IMR-90 (cell line): ENCODE results near the gene CHN1. TPM values are rescaled to one million over a fixed set of nuclear protein-coding genes. Genes with fewer than 3 reads are reported as not detected.

Experiments
- ATAC-seq: fragments of 200-7000 bp; cut with Tn5 transposase; 2 replicates; pipeline ENCODE4 v1.9.1; 2020; ENCODE audit warnings: low read depth, mild to moderate bottlenecking, moderate library complexity
- BruUV-seq: library from RNA; stranded (reverse); fragments of 400-500 nt; replicated peaks from 2 replicates; lab custom pipeline; 2021; lab: Mats Ljungman, UMichigan
- CTCF ChIA-PET: fragments of 300-600 bp; formaldehyde crosslinking; extraction: SDS; loops from one replicate; lab custom pipeline; 2021; ENCODE audit warnings: antibody characterized with exemption; lab: Yijun Ruan, JAX
- POLR2A ChIA-PET: fragments of 300-600 bp; sonication (Branson Sonifier 250); formaldehyde crosslinking; loops from one replicate; lab custom pipeline; 2022; ENCODE audit warnings: antibody characterized with exemption; ENCODE audit not compliant: unreplicated experiment; lab: Charles Lee
- DNase-seq: peaks from one replicate; pipeline ENCODE4 v3.0.0; 2013
- H2AFZ ChIP-seq: replicated peaks from 2 replicates; pipeline ENCODE3; 2013; ENCODE audit warnings: low read length, mild to moderate bottlenecking; ENCODE audit not compliant: poor library complexity
- H2AK5ac ChIP-seq: 2 replicates; pipeline ENCODE4 v1.6.1; 2013; ENCODE audit warnings: low read depth, low read length, inconsistent platforms
- H2AK9ac ChIP-seq: replicated peaks from 2 replicates; pipeline ENCODE3; 2013; ENCODE audit warnings: mild to moderate bottlenecking, low read depth, low read length, moderate library complexity; ENCODE audit not compliant: poor library complexity
- H2BK120ac ChIP-seq: 2 replicates; pipeline ENCODE4 v1.6.1; 2013; ENCODE audit warnings: low read depth, low read length, inconsistent platforms
- H2BK15ac ChIP-seq: 3 replicates; pipeline ENCODE4 v1.6.1; 2013; ENCODE audit warnings: low read depth, low read length, inconsistent platforms
- H2BK20ac ChIP-seq: 2 replicates; pipeline ENCODE4 v1.6.1; 2013; ENCODE audit warnings: low read depth, mild to moderate bottlenecking, inconsistent platforms, low read length, moderate library complexity
- H2BK5ac ChIP-seq: 2 replicates; pipeline ENCODE4 v1.6.1; 2013; ENCODE audit warnings: mild to moderate bottlenecking, low read depth, low read length, inconsistent platforms; ENCODE audit not compliant: poor library complexity, severe bottlenecking
- H3K14ac ChIP-seq: replicated peaks from 2 replicates; pipeline ENCODE4 v1.6.1; 2013; ENCODE audit warnings: low read depth, low read length, inconsistent platforms
- H3K18ac ChIP-seq: 2 replicates; pipeline ENCODE4 v1.6.1; 2013; ENCODE audit warnings: low read depth, low read length, control low read depth
- H3K23ac ChIP-seq: 2 replicates; pipeline ENCODE4 v1.6.1; 2013; ENCODE audit warnings: low read depth, low read length, inconsistent platforms
- H3K27ac ChIP-seq: 2 replicates; pipeline ENCODE4 v1.5.1; 2013; ENCODE audit warnings: mild to moderate bottlenecking, control low read depth, low read length; ENCODE audit not compliant: insufficient read depth
- H3K27me3 ChIP-seq: 2 replicates; pipeline ENCODE4 v1.6.1; 2013; ENCODE audit warnings: low read length; ENCODE audit not compliant: control insufficient read depth, insufficient read depth
- H3K36me3 ChIP-seq: 2 replicates; pipeline ENCODE4 v1.6.1; 2013; ENCODE audit warnings: low read length, mixed read lengths; ENCODE audit not compliant: control insufficient read depth, insufficient read depth
- H3K4ac ChIP-seq: 2 replicates; pipeline ENCODE4 v1.6.1; 2013; ENCODE audit warnings: low read depth, low read length, inconsistent platforms
- H3K4me1 ChIP-seq: 2 replicates; pipeline ENCODE4 v1.6.1; 2013; ENCODE audit warnings: low read length, mixed read lengths; ENCODE audit not compliant: control insufficient read depth, insufficient read depth
- H3K4me2 ChIP-seq: 2 replicates; pipeline ENCODE4 v1.6.1; 2013; ENCODE audit warnings: low read depth, mild to moderate bottlenecking, control low read depth, low read length, moderate library complexity
- H3K4me3 ChIP-seq: 2 replicates; pipeline ENCODE4 v1.5.1; 2013; ENCODE audit warnings: low read depth, mild to moderate bottlenecking, control low read depth, low read length, moderate library complexity; ENCODE audit not compliant: insufficient read depth
- H3K56ac ChIP-seq: 2 replicates; pipeline ENCODE4 v1.6.1; 2013; ENCODE audit warnings: low read length, inconsistent platforms; ENCODE audit not compliant: insufficient read depth; ENCODE audit errors: extremely low read depth
- H3K79me1 ChIP-seq, 2 experiments: 2 replicates each; pipeline ENCODE4 v1.6.1; 2013; ENCODE audit warnings: low read length in 2 of 2, inconsistent platforms in 1 of 2, low read depth in 1 of 2
- H3K9ac ChIP-seq: 2 replicates; pipeline ENCODE4 v1.6.1; 2013; ENCODE audit warnings: low read depth, low read length, control low read depth
- H3K9me1 ChIP-seq: 2 replicates; pipeline ENCODE4 v1.6.1; 2013; ENCODE audit warnings: low read length, inconsistent platforms; ENCODE audit not compliant: insufficient read depth
- H3K9me3 ChIP-seq: 2 replicates; pipeline ENCODE4 v1.6.1; 2013; ENCODE audit warnings: low read length; ENCODE audit not compliant: control insufficient read depth, insufficient read depth
- H4K20me1 ChIP-seq: 2 replicates; pipeline ENCODE4 v1.6.1; 2013; ENCODE audit warnings: low read length, inconsistent platforms; ENCODE audit not compliant: insufficient read depth
- H4K5ac ChIP-seq: 2 replicates; pipeline ENCODE4 v1.6.1; 2013; ENCODE audit warnings: mild to moderate bottlenecking, low read depth, low read length, control low read depth
- H4K8ac ChIP-seq, 2 experiments: 2 replicates each; pipeline ENCODE4 v1.6.1; 2013; ENCODE audit warnings: low read depth in 2 of 2, low read length in 2 of 2, control low read depth in 1 of 2, inconsistent platforms in 1 of 2
- H4K91ac ChIP-seq: 2 replicates; pipeline ENCODE4 v1.6.1; 2013; ENCODE audit warnings: low read depth, low read length, inconsistent platforms; ENCODE audit not compliant: insufficient read depth
- BHLHE40 ChIP-seq: fragments of 150-350 bp; IDR thresholded peaks from 2 replicates; pipeline ENCODE4 v1.6.1; 2016; ENCODE audit warnings: mild to moderate bottlenecking, low read depth, low read length
- CEBPB ChIP-seq: IDR thresholded peaks from 2 replicates; pipeline ENCODE4 v1.6.1; 2012; ENCODE audit warnings: low read depth, low read length, improper control_type of control experiment
- CHD1 ChIP-seq: IDR thresholded peaks from 2 replicates; pipeline ENCODE4 v1.6.1; 2012; ENCODE audit warnings: low read depth, low read length, improper control_type of control experiment
- FOS ChIP-seq: fragments of 150-350 bp; IDR thresholded peaks from 2 replicates; pipeline ENCODE4 v1.6.1; 2016; ENCODE audit warnings: low read depth, low read length
- MAFK ChIP-seq: IDR thresholded peaks from 2 replicates; pipeline ENCODE4 v1.6.1; 2012; ENCODE audit warnings: low read depth, low read length, improper control_type of control experiment
- MAZ ChIP-seq: IDR thresholded peaks from 2 replicates; pipeline ENCODE4 v1.6.1; 2012; ENCODE audit warnings: low read depth, mild to moderate bottlenecking, low read length, improper control_type of control experiment, moderate library complexity, borderline replicate concordance
- MXI1 ChIP-seq: IDR thresholded peaks from 2 replicates; pipeline ENCODE4 v1.6.1; 2012; ENCODE audit warnings: low read depth, mild to moderate bottlenecking, low read length, moderate library complexity, borderline replicate concordance
- NFE2L2 ChIP-seq: fragments of 150-350 bp; IDR thresholded peaks from 2 replicates; pipeline ENCODE4 v1.6.1; 2016; ENCODE audit warnings: low read depth, mild to moderate bottlenecking, low read length
- POLR2A ChIP-seq: IDR thresholded peaks from 2 replicates; pipeline ENCODE4 v1.6.1; 2012; ENCODE audit warnings: mild to moderate bottlenecking, low read depth, low read length
- RAD21 ChIP-seq: IDR thresholded peaks from 2 replicates; pipeline ENCODE4 v1.6.1; 2012; ENCODE audit warnings: low read length, improper control_type of control experiment
- RCOR1 ChIP-seq: IDR thresholded peaks from 2 replicates; pipeline ENCODE4 v1.6.1; 2012; ENCODE audit warnings: mild to moderate bottlenecking, low read length, improper control_type of control experiment; ENCODE audit not compliant: insufficient replicate concordance
- RFX5 ChIP-seq: IDR thresholded peaks from 2 replicates; pipeline ENCODE4 v1.8.0; 2012; ENCODE audit warnings: low read depth, mild to moderate bottlenecking, low read length, moderate library complexity
- SMC3 ChIP-seq: fragments of 150-350 bp; IDR thresholded peaks from 2 replicates; pipeline ENCODE4 v1.6.1; 2016; ENCODE audit warnings: low read depth, mild to moderate bottlenecking, antibody characterized with exemption, low read length, moderate library complexity
- USF2 ChIP-seq: fragments of 150-350 bp; IDR thresholded peaks from 2 replicates; pipeline ENCODE4 v1.6.1; 2017; ENCODE audit warnings: mild to moderate bottlenecking, antibody characterized with exemption, low read length, low read depth
- WGBS, 2 experiments: methylation state at CpG; one replicate each; pipeline versions ENCODE4 v1.1.5 to v1.1.7; 2013; ENCODE audit warnings: missing lambda C conversion rate in 2 of 2; ENCODE audit not compliant: insufficient read length in 1 of 2; ENCODE audit errors: extremely low coverage in 2 of 2; 5-methylcytosine and 5-hydroxymethylcytosine counted together
- dilution Hi-C: fragments of 300-500 bp; cut with HindIII; formaldehyde crosslinking; loops from one replicate; pipeline ENCODE4 v1.14.3; 2018; ENCODE audit warnings: low sequenced_read_pairs; ENCODE audit not compliant: unreplicated experiment
- in situ Hi-C: fragments of 300-500 bp; cut with MboI; formaldehyde crosslinking; loops from 3 replicates; pipeline ENCODE4 v1.14.3; 2019; ENCODE audit warnings: low sequenced_read_pairs, inconsistent platforms, mixed read lengths
- intact Hi-C: fragments of 100-400 bp; cut with micrococcal nuclease; formaldehyde crosslinking; loops from 2 replicates; pipeline ENCODE4 v1.10.0; 2022
- polyA plus RNA-seq, 3 experiments: library from polyadenylated mRNA; depleted of rRNA; stranded (reverse); fragments of >200 nt; gene quantifications; 2 replicates each; pipeline ENCODE4 v1.2.3, GENCODE V29; 2012; ENCODE audit warnings: low replicate concordance in 1 of 3
- total RNA-seq: library from RNA; depleted of rRNA; stranded (reverse); fragments of >200 nt; gene quantifications from 2 replicates; pipeline ENCODE4 v1.2.3, GENCODE V29; 2012
- TF ChIP-seq, protein P1 (sequence below): conservative IDR thresholded peaks from 2 replicates; pipeline ENCODE4 v1.5.1; 2012; ENCODE audit warnings: mild to moderate bottlenecking, low read depth, low read length, improper control_type of control experiment
- TF ChIP-seq, protein P2 (sequence below): fragments of 150-350 bp; IDR thresholded peaks from 2 replicates; pipeline ENCODE4 v1.6.1; 2016; ENCODE audit warnings: low read depth, mild to moderate bottlenecking, low read length, moderate library complexity, borderline replicate concordance

CHN1 gene
- total and polyA plus RNA-seq, 2 of the 4 experiments (the other 2 are of a cell fraction) = 58.4 to 66.9 TPM

DNA sequence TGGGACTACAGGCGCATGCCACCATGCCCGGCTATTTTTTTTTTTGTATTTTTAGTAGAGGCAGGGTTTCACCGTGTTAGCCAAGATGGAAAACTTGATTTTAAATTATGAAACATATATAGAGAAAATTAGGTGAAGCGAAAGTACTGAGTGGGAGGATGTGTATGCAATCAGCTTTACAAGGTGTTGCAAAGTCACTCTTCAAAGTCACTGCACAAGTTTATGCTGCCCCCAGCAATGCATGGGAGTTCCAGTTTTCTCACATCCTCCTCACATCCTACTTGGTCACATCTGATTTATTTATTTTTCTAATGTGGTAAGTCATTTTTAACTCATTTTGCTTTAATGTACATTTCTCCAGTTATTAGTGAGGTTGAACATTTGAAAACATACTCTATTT, 49.2 kb upstream of the CHN1 start:
- POLR2A ChIA-PET = no interaction called here
- dilution Hi-C loops (no loop called here), in situ Hi-C loops (no loop called here), intact Hi-C loops (no loop called here)
- Histone ChIP-seq H4K20me1 (no peaks in the 10 kb centered on the region), H2AK5ac (no peak overlapping the region), H2AK9ac (no peak overlapping the region), H2BK5ac (no peak overlapping the region), H3K36me3 (no peaks in the 10 kb centered on the region), H3K4me3 (no peak overlapping the region), H2BK20ac (no peak overlapping the region), H3K18ac (no peak overlapping the region), H4K8ac (no peak overlapping the region), H3K4me2 (no peak overlapping the region), H3K9me3 (no peaks in the 10 kb centered on the region), H3K27ac (no peak overlapping the region), H2AFZ (no peak overlapping the region), H3K4ac (no peak overlapping the region), H2BK120ac (no peak overlapping the region), H4K91ac (no peak overlapping the region), H3K56ac (no peak overlapping the region), H2BK15ac (no peak overlapping the region), H4K5ac (no peak overlapping the region), H3K79me1 (no peaks in the 10 kb centered on the region), H3K9ac (no peak overlapping the region), H3K9me1 (no peaks in the 10 kb centered on the region), H3K23ac (no peak overlapping the region), H3K27me3 (no peaks in the 10 kb centered on the region), H3K14ac (no peak overlapping the region), H3K4me1 (no peaks in the 10 kb centered on the region)
- TF ChIP-seq FOS (no peak), POLR2A (no peak), RFX5 (no peak), RAD21 (no peak), BHLHE40 (no peak), USF2 (no peak), MAZ (no peak), MXI1 (no peak), SMC3 (no peak), CEBPB (no peak), CHD1 (no peak), RCOR1 (no peak), MAFK (no peak), NFE2L2 (no peak)
- TF ChIP-seq, protein P1, sequence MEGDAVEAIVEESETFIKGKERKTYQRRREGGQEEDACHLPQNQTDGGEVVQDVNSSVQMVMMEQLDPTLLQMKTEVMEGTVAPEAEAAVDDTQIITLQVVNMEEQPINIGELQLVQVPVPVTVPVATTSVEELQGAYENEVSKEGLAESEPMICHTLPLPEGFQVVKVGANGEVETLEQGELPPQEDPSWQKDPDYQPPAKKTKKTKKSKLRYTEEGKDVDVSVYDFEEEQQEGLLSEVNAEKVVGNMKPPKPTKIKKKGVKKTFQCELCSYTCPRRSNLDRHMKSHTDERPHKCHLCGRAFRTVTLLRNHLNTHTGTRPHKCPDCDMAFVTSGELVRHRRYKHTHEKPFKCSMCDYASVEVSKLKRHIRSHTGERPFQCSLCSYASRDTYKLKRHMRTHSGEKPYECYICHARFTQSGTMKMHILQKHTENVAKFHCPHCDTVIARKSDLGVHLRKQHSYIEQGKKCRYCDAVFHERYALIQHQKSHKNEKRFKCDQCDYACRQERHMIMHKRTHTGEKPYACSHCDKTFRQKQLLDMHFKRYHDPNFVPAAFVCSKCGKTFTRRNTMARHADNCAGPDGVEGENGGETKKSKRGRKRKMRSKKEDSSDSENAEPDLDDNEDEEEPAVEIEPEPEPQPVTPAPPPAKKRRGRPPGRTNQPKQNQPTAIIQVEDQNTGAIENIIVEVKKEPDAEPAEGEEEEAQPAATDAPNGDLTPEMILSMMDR = no peak
- TF ChIP-seq, protein P2, sequence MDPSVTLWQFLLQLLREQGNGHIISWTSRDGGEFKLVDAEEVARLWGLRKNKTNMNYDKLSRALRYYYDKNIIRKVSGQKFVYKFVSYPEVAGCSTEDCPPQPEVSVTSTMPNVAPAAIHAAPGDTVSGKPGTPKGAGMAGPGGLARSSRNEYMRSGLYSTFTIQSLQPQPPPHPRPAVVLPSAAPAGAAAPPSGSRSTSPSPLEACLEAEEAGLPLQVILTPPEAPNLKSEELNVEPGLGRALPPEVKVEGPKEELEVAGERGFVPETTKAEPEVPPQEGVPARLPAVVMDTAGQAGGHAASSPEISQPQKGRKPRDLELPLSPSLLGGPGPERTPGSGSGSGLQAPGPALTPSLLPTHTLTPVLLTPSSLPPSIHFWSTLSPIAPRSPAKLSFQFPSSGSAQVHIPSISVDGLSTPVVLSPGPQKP = no peak
- WGBS, 2 experiments = no CpG with 5 or more reads among the region's 4 CpGs
- DNase-seq (no peak), ATAC-seq (no peak)
- BruUV-seq = no TSS peak
- CTCF ChIA-PET = no interaction called here
